ENCODE measurements around the gene ITGB8. TPM values are rescaled to one million over a fixed set of nuclear protein-coding genes. Genes with fewer than 3 reads are reported as not detected.

Gene ITGB8
- total RNA-seq, 2 donors from 2014 or later: 22.1 to 38.6 TPM

GRCh38 chr7:20310963-20311742, 19.5 kb upstream of the ITGB8 start:
- 37 to 46% methylated on average over 3 of the region's 3 CpGs for WGBS, 2 donors
- intact Hi-C loops (cut with DNase I): no loop called here
- no peaks in the 10 kb centered on the region for H3K9me3 ChIP-seq
- H3K27me3 ChIP-seq: no peaks in the 10 kb centered on the region
- no peaks in the 10 kb centered on the region for H3K4me1 ChIP-seq
- no peak overlapping the region for H3K4me3 ChIP-seq
- no peak for DNase-seq
- no peak for ATAC-seq
- H3K36me3 ChIP-seq (replicated peaks in 1 of 2; ENCODE audit: insufficient read depth in 1 of 2, low read depth in 2 of 2): no peaks in the 10 kb centered on the region
- no peak overlapping the region for H3K27ac ChIP-seq
- no peak for TF ChIP-seq POLR2A (IDR thresholded peaks at IDR 0.05)
- peak in 6 of 7 experiments; percentile 15 to 57 (median 43) for TF ChIP-seq CTCF (IDR thresholded peaks at IDR 0.05)

- Histone ChIP-seq H3K4me3 (no peak overlapping the region), H3K36me3 (replicated peaks in 1 of 2; ENCODE audit: insufficient read depth in 1 of 2, low read depth in 2 of 2) (no peaks in the 10 kb centered on the region), H3K27me3 (no peaks in the 10 kb centered on the region), H3K27ac (no peak overlapping the region), H3K9me3 (no peaks in the 10 kb centered on the region), H3K4me1 (no peaks in the 10 kb centered on the region)
- ATAC-seq (no peak), DNase-seq (no peak)
- intact Hi-C loops (cut with DNase I): no loop called here
- peak in 1 of 7 experiments; percentile 2 for TF ChIP-seq CTCF (IDR thresholded peaks at IDR 0.05)
- TF ChIP-seq POLR2A (IDR thresholded peaks at IDR 0.05): no peak
- WGBS, 2 donors: 83 to 84% methylated on average over 2 of the region's 2 CpGs
These were observed 19.0 kb upstream of the ITGB8 start for GRCh38 chr7:20311743-20312042.

- intact Hi-C loops (cut with DNase I): no loop called here
- no peak overlapping the region for H3K4me3 ChIP-seq
- no peak for ATAC-seq
- no peak overlapping the region for H3K27ac ChIP-seq
- no peaks in the 10 kb centered on the region for H3K4me1 ChIP-seq
- WGBS, 2 donors: 57 to 65% methylated on average over 2 of the region's 2 CpGs
- no peaks in the 10 kb centered on the region for H3K36me3 ChIP-seq (replicated peaks in 1 of 2; ENCODE audit: insufficient read depth in 1 of 2, low read depth in 2 of 2)
- TF ChIP-seq CTCF (IDR thresholded peaks at IDR 0.05): no peak
- no peak for TF ChIP-seq POLR2A (IDR thresholded peaks at IDR 0.05)
- no peaks in the 10 kb centered on the region for H3K9me3 ChIP-seq
- no peaks in the 10 kb centered on the region for H3K27me3 ChIP-seq
- no peak for DNase-seq
These were observed 18.1 kb upstream of the ITGB8 start for GRCh38 chr7:20312562-20312961.

- DNase-seq (no peak), ATAC-seq (no peak)
- Histone ChIP-seq H3K4me1 (no peaks in the 10 kb centered on the region), H3K27me3 (no peaks in the 10 kb centered on the region), H3K27ac (no peak overlapping the region), H3K36me3 (replicated peaks in 1 of 2; ENCODE audit: insufficient read depth in 1 of 2, low read depth in 2 of 2) (no peaks in the 10 kb centered on the region), H3K4me3 (no peak overlapping the region), H3K9me3 (no peaks in the 10 kb centered on the region)
- intact Hi-C loops (cut with DNase I): no loop called here
- WGBS, 2 donors: 82 to 92% methylated on average over 1 of the region's 1 CpG
- TF ChIP-seq POLR2A (IDR thresholded peaks at IDR 0.05) (no peak), CTCF (IDR thresholded peaks at IDR 0.05) (no peak)
These were observed 17.1 kb upstream of the ITGB8 start for GRCh38 chr7:20313626-20314025.

- TF ChIP-seq CTCF (IDR thresholded peaks at IDR 0.05): no peak
- TF ChIP-seq POLR2A (IDR thresholded peaks at IDR 0.05): no peak
- ATAC-seq (no peak), DNase-seq (no peak)
- no peaks in the 10 kb centered on the region for H3K27me3 ChIP-seq
- H3K4me1 ChIP-seq: no peaks in the 10 kb centered on the region
- intact Hi-C loops (cut with DNase I): no loop called here
- no peak overlapping the region for H3K4me3 ChIP-seq
- H3K9me3 ChIP-seq: no peaks in the 10 kb centered on the region
- H3K27ac ChIP-seq: no peak overlapping the region
- 60 to 65% methylated on average over 2 of the region's 2 CpGs for WGBS, 2 donors
- H3K36me3 ChIP-seq (replicated peaks in 1 of 2; ENCODE audit: insufficient read depth in 1 of 2, low read depth in 2 of 2): no peaks in the 10 kb centered on the region
These were observed 16.5 kb upstream of the ITGB8 start for GRCh38 chr7:20314198-20314597.
